ENCODE results near the gene KCNH1. TPM values are rescaled to one million over a fixed set of nuclear protein-coding genes. Genes with fewer than 3 reads are reported as not detected.

The KCNH1 gene
- total RNA-seq, 1 experiment from 2014 or later = not detected

DNA sequence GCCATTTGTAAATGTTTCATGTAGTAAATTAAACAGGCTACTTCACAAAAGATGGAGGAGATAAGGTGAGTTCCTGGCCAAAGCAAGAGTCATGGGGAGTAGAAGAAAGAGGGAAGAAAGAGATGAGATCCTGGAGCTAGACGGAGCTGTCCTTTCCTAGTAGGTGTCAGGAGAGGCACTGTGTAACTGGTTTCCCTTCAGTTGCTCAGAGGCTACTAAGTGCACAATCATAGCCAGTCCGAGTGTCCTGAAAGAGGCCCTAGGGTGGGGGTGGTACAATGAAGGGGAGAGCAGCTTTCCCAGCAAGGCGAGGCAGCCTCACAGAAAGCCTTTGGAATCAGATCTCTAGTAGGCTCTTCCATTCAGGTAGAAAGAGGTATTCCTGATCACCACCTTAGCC lies 390.9 kb downstream of the KCNH1 start:
- no peak for DNase-seq (ENCODE audit: low spot score)
- no peaks in the 10 kb centered on the region for H3K36me3 ChIP-seq (ENCODE audit: insufficient read depth, low read length, poor library complexity, severe bottlenecking)
- ChIA-PET POLR2A (ENCODE audit: low non-redundant PET) (no interaction called here), CTCF (no interaction called here)
- H3K27ac ChIP-seq (ENCODE audit: low read depth, low read length, poor library complexity, severe bottlenecking) = no peak overlapping the region
- intact Hi-C loops (cut with micrococcal nuclease; ENCODE audit: unreplicated experiment) = no loop called here
- BruUV-seq (replicated peaks) = no TSS peak
- no peaks in the 10 kb centered on the region for H3K9me3 ChIP-seq (ENCODE audit: low read depth, low read length, poor library complexity, severe bottlenecking)
- no peak overlapping the region for H3K4me3 ChIP-seq (ENCODE audit: low read depth, low read length, poor library complexity, severe bottlenecking)
- TF ChIP-seq CTCF (conservative IDR thresholded peaks at IDR 0.05; ENCODE audit: low read depth, low read length) = no peak
- H3K4me1 ChIP-seq (ENCODE audit: insufficient read depth, low read length, poor library complexity, severe bottlenecking) = no peaks in the 10 kb centered on the region
- peaks cover 12% of the 10 kb centered on the region for H3K27me3 ChIP-seq (replicated peaks; ENCODE audit: insufficient read depth, low read depth, low read length, poor library complexity)

GRCh38 chr1:210741564-210741963 lies 392.4 kb downstream of the KCNH1 start:
- Histone ChIP-seq H3K9me3 (ENCODE audit: low read depth, low read length, poor library complexity, severe bottlenecking) (no peaks in the 10 kb centered on the region), H3K4me3 (ENCODE audit: low read depth, low read length, poor library complexity, severe bottlenecking) (no peak overlapping the region), H3K27ac (ENCODE audit: low read depth, low read length, poor library complexity, severe bottlenecking) (no peak overlapping the region), H3K4me1 (ENCODE audit: insufficient read depth, low read length, poor library complexity, severe bottlenecking) (no peaks in the 10 kb centered on the region), H3K27me3 (replicated peaks; ENCODE audit: insufficient read depth, low read depth, low read length, poor library complexity) (peaks cover 16% of the 10 kb centered on the region), H3K36me3 (ENCODE audit: insufficient read depth, low read length, poor library complexity, severe bottlenecking) (no peaks in the 10 kb centered on the region)
- POLR2A ChIA-PET (ENCODE audit: low non-redundant PET) = no interaction called here
- no peak for TF ChIP-seq CTCF (conservative IDR thresholded peaks at IDR 0.05; ENCODE audit: low read depth, low read length)
- no peak for TF ChIP-seq EZH2 (IDR thresholded peaks at IDR 0.05; ENCODE audit: borderline replicate concordance, low read depth, low read length, poor library complexity, severe bottlenecking)
- no TSS peak for BruUV-seq (replicated peaks)
- intact Hi-C loops (cut with micrococcal nuclease; ENCODE audit: unreplicated experiment) = no loop called here
- no peak for DNase-seq (ENCODE audit: low spot score)
- CTCF ChIA-PET = no interaction called here

DNA sequence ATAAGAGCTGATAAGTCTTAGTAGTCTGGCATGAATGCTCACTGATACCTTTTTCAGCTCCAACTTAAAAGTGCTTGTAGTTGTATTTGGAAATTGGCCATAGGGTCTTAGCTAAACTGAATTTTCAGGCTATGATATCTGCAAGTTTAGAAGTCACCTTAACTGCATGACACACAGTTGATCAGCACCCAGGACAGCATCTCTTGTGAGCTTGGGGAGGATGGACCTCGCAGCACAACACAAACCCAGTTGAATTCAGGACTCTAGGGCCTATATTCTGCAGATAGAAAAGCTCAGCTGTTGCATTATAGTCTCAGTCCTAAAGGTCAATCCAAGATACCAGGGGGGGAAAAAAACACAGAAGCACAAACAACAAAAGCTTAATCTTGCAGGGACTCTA lies 394.3 kb downstream of the KCNH1 start:
- H3K36me3 ChIP-seq (ENCODE audit: insufficient read depth, low read length, poor library complexity, severe bottlenecking) = no peaks in the 10 kb centered on the region
- peaks cover 23% of the 10 kb centered on the region for H3K27me3 ChIP-seq (replicated peaks; ENCODE audit: insufficient read depth, low read depth, low read length, poor library complexity)
- ChIA-PET POLR2A (ENCODE audit: low non-redundant PET) (no interaction called here), CTCF (no interaction called here)
- no peaks in the 10 kb centered on the region for H3K4me1 ChIP-seq (ENCODE audit: insufficient read depth, low read length, poor library complexity, severe bottlenecking)
- DNase-seq (ENCODE audit: low spot score) = no peak
- intact Hi-C loops (cut with micrococcal nuclease; ENCODE audit: unreplicated experiment) = no loop called here
- TF ChIP-seq EZH2 (IDR thresholded peaks at IDR 0.05; ENCODE audit: borderline replicate concordance, low read depth, low read length, poor library complexity, severe bottlenecking) (no peak), CTCF (conservative IDR thresholded peaks at IDR 0.05; ENCODE audit: low read depth, low read length) (no peak)
- no peaks in the 10 kb centered on the region for H3K9me3 ChIP-seq (ENCODE audit: low read depth, low read length, poor library complexity, severe bottlenecking)
- H3K4me3 ChIP-seq (ENCODE audit: low read depth, low read length, poor library complexity, severe bottlenecking) = no peak overlapping the region
- no TSS peak for BruUV-seq (replicated peaks)
- no peak overlapping the region for H3K27ac ChIP-seq (ENCODE audit: low read depth, low read length, poor library complexity, severe bottlenecking)

Measured in A673 (cell line).